ENCODE data around the gene KIAA0586.

GRCh38 chr14:58547649-58548048, 120.1 kb downstream of the KIAA0586 start:
- TF ChIP-seq POLR2A (IDR thresholded peaks at IDR 0.05; ENCODE audit: extremely low read depth, insufficient read length): no peak
- TF ChIP-seq CTCF (IDR thresholded peaks at IDR 0.05; ENCODE audit: low read depth, low read length): no peak
- TF ChIP-seq MAX (IDR thresholded peaks at IDR 0.05; ENCODE audit: low read depth, low read length): no peak

All from NB4 (cell line).